HEK293 (cell line): ENCODE measurements around the gene SEMG2.

Experiments
- CTCF ChIP-seq: fragments of 450-650 bp; formaldehyde crosslinking; IDR thresholded peaks from 2 replicates; pipeline ENCODE4 v1.5.1; 2016; ENCODE audit warnings: missing biosample characterization, missing genetic modification characterization
- ELK4 ChIP-seq: IDR thresholded peaks from 2 replicates; pipeline ENCODE4 v1.6.1; 2011; ENCODE audit warnings: mild to moderate bottlenecking, low read depth, low read length, borderline replicate concordance
- ZNF18 ChIP-seq: fragments of 450-650 bp; formaldehyde crosslinking; IDR thresholded peaks from 2 replicates; pipeline ENCODE4 v1.5.1; 2016; ENCODE audit warnings: missing biosample characterization, missing genetic modification characterization
- ZNF266 ChIP-seq: fragments of 450-650 bp; formaldehyde crosslinking; IDR thresholded peaks from 2 replicates; pipeline ENCODE4 v1.5.1; 2016; ENCODE audit warnings: missing biosample characterization, missing genetic modification characterization, low read depth
- ZNF555 ChIP-seq: fragments of 450-650 bp; formaldehyde crosslinking; conservative IDR thresholded peaks from 2 replicates; pipeline ENCODE4 v1.5.1; 2017; ENCODE audit warnings: missing biosample characterization, mild to moderate bottlenecking, missing genetic modification characterization, inconsistent platforms
- ZNF707 ChIP-seq: fragments of 450-650 bp; formaldehyde crosslinking; IDR thresholded peaks from 2 replicates; pipeline ENCODE4 v1.5.1; 2016; ENCODE audit warnings: missing biosample characterization, missing genetic modification characterization
- ZSCAN5A ChIP-seq: fragments of 450-650 bp; formaldehyde crosslinking; IDR thresholded peaks from 2 replicates; pipeline ENCODE4 v1.5.1; 2016; ENCODE audit warnings: missing biosample characterization, missing genetic modification characterization

- TF ChIP-seq ZNF707 (tag by site-specific recombination) (no peak), CTCF (tag by site-specific recombination) (no peak), ZNF266 (tag by site-specific recombination) (no peak), ZNF555 (tag by site-specific recombination) (no peak), ZNF18 (no peak), ELK4 (no peak), ZSCAN5A (no peak)
These were observed 8.3 kb upstream of the SEMG2 start for GRCh38 chr20:45212836-45213235.
